ENCODE results near the gene USP38.
"Not testable (repeated sequence)": the region's sequence is repeated elsewhere in the genome, so short reads cannot be mapped to it uniquely, and the experiment has no call there.

Gene USP38, protein sequence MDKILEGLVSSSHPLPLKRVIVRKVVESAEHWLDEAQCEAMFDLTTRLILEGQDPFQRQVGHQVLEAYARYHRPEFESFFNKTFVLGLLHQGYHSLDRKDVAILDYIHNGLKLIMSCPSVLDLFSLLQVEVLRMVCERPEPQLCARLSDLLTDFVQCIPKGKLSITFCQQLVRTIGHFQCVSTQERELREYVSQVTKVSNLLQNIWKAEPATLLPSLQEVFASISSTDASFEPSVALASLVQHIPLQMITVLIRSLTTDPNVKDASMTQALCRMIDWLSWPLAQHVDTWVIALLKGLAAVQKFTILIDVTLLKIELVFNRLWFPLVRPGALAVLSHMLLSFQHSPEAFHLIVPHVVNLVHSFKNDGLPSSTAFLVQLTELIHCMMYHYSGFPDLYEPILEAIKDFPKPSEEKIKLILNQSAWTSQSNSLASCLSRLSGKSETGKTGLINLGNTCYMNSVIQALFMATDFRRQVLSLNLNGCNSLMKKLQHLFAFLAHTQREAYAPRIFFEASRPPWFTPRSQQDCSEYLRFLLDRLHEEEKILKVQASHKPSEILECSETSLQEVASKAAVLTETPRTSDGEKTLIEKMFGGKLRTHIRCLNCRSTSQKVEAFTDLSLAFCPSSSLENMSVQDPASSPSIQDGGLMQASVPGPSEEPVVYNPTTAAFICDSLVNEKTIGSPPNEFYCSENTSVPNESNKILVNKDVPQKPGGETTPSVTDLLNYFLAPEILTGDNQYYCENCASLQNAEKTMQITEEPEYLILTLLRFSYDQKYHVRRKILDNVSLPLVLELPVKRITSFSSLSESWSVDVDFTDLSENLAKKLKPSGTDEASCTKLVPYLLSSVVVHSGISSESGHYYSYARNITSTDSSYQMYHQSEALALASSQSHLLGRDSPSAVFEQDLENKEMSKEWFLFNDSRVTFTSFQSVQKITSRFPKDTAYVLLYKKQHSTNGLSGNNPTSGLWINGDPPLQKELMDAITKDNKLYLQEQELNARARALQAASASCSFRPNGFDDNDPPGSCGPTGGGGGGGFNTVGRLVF

DNA sequence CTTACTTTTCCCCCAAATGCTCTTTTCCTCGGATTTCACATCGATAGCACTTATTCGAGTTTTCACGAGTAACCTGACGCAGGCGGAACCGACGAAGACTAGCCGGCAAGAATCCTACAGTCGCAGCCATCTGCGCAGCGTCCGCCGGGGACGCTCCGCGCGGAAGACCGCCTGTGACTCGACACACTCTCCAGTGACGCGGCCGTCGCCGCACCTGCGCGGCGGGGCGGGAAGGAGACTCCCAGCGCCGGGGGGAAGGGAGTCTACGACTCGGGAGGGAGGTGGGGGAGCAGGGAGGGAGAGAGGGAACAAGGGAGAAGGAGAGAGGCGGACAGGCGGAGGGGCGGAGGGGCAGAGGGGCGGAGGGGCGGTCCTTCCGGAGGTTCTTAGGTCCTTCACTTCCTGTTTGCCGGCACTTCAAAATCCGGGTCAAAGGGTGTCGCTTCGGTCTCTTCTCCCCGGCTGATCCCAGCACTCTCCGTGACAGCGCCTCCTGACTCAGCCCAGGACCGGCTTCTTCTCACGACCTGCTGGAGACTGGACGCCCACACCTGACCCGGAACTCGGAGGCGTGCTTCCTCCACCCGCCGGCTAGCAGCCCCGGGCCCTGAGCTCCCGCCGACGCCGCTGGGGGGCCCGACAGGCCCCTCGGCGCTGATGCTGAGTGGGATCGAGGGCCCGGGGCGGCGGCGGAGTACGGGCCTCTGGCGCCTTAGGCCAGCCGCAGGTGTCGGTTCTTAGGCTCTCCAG is at the start of gene USP38:
USP38 (plus strand) TSS at position 415 of the 750 bp plus-strand sequence. CDS start 534 bp downstream, outside the sequence.
- no peaks in the 10 kb centered on the region for H3K9me3 Mint-ChIP-seq (ENCODE audit: low read depth)
- peak within 1 kb of the TSS; percentile 94 for H3K4me3 Mint-ChIP-seq
- peak within 1 kb of the TSS; percentile 99 for H3K27ac Mint-ChIP-seq
- H3K4me1 Mint-ChIP-seq (ENCODE audit: low read depth) = peaks cover 59% of the 10 kb centered on the region
- H3K27me3 Mint-ChIP-seq = no peaks in the 10 kb centered on the region
- peaks cover 15% of the 10 kb centered on the region for H3K36me3 Mint-ChIP-seq

DNA sequence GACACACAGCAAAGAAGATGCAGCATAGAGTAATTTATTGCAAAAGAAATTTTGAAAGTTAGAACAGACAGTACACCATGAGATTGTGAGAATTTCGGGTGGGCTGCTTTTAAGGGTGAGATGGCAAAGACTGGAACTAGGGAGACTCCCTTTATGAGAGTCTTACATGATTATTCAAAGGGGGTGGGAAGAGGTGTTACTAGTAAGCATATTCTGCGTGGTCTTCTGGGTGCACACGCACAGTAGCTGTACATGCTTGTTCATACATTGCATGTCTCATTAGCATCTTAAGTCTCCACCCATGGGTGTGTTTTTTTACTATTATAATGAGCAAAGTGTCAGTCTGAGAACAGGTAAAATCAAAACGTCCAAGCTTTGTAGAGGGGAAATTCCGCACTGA is 49.4 kb upstream of the USP38 start:
- Mint-ChIP-seq H3K27ac (no peak overlapping the region), H3K27me3 (peaks cover 2% of the 10 kb centered on the region), H3K4me1 (ENCODE audit: low read depth) (no peaks in the 10 kb centered on the region), H3K36me3 (peaks cover 2% of the 10 kb centered on the region), H3K4me3 (no peak overlapping the region), H3K9me3 (ENCODE audit: low read depth) (no peaks in the 10 kb centered on the region)

DNA sequence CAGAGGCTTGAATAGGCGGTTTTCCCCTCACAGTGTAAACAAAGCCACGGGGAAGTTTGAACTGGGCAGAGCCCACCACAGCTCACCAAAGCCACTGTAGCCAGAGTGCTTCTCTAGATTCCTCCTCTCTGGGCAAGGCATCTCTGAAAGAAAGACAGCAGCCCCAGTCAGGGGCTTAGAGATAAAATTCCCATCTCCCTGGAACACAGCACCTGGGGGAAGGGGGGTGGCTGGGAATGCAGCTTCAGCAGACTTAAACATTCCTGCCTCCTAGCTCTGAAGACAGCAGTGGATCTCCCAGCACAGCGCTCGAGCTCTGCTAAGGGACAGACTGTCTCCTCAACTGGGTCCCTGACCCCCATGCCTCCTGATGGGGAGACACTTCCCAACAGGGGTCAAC is 44.0 kb upstream of the USP38 start:
- no peaks in the 10 kb centered on the region for H3K4me1 Mint-ChIP-seq (ENCODE audit: low read depth)
- H3K4me3 Mint-ChIP-seq = no peak overlapping the region
- no peak overlapping the region for H3K27ac Mint-ChIP-seq
- H3K36me3 Mint-ChIP-seq = peaks cover 7% of the 10 kb centered on the region
- H3K27me3 Mint-ChIP-seq = peaks cover 2% of the 10 kb centered on the region
- H3K9me3 Mint-ChIP-seq (ENCODE audit: low read depth) = peaks cover 14% of the 10 kb centered on the region

DNA sequence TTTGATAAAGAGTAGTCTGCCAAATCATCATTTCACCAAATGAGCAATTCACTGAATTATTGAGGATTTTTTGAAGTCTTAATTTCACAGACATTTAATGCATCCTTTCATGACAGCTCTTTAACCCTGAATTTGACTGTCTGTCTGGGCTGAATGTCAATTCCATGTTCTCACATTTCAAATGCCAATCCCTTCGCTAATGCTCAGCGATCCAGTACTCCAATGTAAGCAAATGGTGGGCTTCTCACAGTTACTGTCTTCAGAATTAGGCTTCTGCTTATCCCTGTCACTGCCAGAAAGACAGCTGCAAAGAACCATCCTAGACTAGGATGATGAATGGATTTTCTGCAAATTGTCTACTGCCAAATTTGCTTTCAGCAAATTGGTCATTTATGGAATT is 36.2 kb upstream of the USP38 start:
- Mint-ChIP-seq H3K9me3 (ENCODE audit: low read depth) (peaks cover 23% of the 10 kb centered on the region), H3K27ac (no peak overlapping the region), H3K4me1 (ENCODE audit: low read depth) (no peaks in the 10 kb centered on the region)

DNA sequence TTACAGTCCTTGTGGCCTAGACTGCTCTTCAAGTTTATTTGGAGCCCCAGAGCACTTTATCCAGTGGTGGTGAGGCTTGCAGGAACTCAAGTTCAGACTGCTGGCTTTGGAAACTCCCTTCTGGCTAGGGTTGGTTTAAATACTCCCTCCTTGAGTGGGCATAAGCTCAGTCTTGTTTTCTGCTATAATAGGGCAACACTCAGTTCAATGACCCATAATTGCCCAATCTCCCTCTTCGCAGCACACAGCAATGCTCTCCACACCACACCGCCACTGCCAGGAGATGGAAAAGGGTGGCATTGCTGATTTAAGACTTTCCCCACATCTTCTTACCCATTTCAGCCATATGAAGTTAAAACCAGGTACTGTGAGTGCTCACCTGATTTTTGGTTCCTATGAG is 27.9 kb upstream of the USP38 start:
- Mint-ChIP-seq H3K27ac (no peak overlapping the region), H3K9me3 (ENCODE audit: low read depth) (peaks cover 32% of the 10 kb centered on the region), H3K4me1 (ENCODE audit: low read depth) (no peaks in the 10 kb centered on the region), H3K4me3 (no peak overlapping the region), H3K27me3 (no peaks in the 10 kb centered on the region), H3K36me3 (peaks cover 25% of the 10 kb centered on the region)

More for the DNA sequence above, 36.2 kb upstream of the USP38 start:
- Mint-ChIP-seq H3K36me3 (peaks cover 8% of the 10 kb centered on the region), H3K4me3 (no peak overlapping the region), H3K27me3 (peaks cover 2% of the 10 kb centered on the region)

DNA sequence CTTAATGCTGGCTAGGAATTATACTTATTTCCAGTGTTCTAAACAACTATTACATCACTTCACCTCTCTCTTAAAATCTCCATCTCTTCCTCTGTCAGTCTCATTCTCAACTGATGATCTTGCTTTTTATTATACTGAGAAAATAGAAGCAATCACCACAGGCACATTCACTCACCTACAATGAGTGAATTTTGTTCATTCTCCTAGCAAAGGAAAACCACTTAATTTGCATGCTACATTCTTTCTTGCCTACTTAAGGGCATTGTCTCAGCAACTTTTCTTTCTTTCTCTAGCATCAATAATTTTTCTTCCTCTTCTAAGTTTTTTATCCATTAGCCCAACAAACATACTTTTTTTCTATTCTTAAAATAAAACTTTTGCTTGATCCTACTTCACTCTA is 21.1 kb upstream of the USP38 start:
- Mint-ChIP-seq H3K27me3 (no peaks in the 10 kb centered on the region), H3K27ac (no peak overlapping the region), H3K36me3 (peaks cover 16% of the 10 kb centered on the region), H3K4me3 (no peak overlapping the region), H3K4me1 (ENCODE audit: low read depth) (no peaks in the 10 kb centered on the region), H3K9me3 (ENCODE audit: low read depth) (peaks cover 12% of the 10 kb centered on the region)

DNA sequence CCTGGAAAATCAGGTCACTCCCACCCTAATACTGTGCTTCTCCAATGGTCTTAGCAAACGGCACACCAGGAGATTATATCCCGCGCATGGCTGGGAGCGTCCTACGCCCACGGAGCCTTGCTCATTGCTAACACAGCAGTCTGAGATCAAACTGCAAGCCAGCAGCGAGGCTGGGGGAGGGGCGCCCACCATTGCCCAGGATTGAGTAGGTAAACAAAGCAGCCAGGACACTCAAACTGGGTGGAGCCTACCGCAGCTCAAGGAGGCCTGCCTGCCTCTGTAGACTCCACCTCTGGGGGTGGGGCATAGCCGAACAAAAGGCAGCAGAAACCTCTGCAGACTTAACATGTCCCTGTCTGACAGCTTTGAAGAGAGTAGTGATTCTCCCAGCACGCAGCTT is 18.0 kb upstream of the USP38 start:
- not testable (repeated sequence) for H3K4me1 Mint-ChIP-seq (ENCODE audit: low read depth); H3K27ac Mint-ChIP-seq; H3K9me3 Mint-ChIP-seq (ENCODE audit: low read depth); H3K27me3 Mint-ChIP-seq; H3K4me3 Mint-ChIP-seq
- peaks cover 11% of the 10 kb centered on the region for H3K36me3 Mint-ChIP-seq

DNA sequence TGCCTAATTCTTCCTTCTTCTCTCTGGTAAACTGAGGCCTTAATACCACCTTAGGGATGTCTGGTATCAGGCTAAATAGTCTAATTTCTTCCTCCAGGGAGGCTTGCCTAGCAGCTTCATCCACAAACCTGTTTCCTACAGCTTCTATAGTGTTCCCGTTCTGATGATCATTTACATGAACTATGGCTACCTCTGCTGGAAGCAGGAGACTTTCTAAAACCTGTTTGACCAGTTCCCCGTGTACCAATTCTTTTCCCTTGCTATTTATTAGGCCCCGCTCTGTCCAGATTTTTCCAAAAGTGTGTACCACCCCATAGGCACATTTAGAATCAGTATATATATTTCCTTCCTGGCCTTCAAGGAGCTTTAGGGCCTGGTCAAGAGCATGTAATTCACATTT is 5.8 kb upstream of the USP38 start:
- no peaks in the 10 kb centered on the region for H3K27me3 Mint-ChIP-seq
- no peak overlapping the region for H3K27ac Mint-ChIP-seq
- H3K36me3 Mint-ChIP-seq = peaks cover 16% of the 10 kb centered on the region
- no peak overlapping the region for H3K4me3 Mint-ChIP-seq
- peaks cover 5% of the 10 kb centered on the region for H3K9me3 Mint-ChIP-seq (ENCODE audit: low read depth)
- H3K4me1 Mint-ChIP-seq (ENCODE audit: low read depth) = peaks cover 26% of the 10 kb centered on the region

DNA sequence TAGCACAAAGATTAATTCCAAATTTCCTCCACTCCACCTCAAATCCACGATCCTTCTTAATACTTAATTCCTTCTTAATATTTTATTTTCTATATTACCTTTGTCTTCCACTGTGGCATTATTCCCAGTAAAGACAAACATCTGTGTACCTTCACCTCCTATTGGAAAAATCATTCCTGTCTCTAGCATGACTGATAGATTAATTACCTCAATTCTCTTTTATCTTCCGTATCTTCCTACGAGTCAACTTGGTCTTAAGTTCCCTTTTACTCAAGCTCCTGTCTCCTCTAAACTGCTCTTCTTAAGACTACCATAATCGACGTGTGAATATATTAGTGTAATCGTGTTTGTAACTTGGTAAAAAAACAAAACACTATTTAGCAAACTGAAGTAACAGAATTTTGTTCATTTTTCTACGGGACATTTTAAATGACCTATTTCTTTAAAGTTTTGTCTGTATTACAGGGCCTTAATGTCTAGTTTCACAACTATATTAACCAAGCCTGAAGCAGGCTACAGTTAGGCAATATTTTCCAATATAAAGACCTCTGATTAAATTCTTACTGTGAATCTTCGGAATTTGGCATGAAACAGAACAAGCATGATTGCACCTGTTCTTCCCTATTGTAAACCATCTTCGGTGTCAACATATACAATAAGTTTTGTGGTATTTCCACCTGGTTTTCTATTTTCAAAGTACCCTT is 1.1 kb upstream of the USP38 start:
- no peaks in the 10 kb centered on the region for H3K9me3 Mint-ChIP-seq (ENCODE audit: low read depth)
- peak overlapping the region; percentile 99 for H3K27ac Mint-ChIP-seq
- peak overlapping the region; percentile 94 for H3K4me3 Mint-ChIP-seq
- H3K36me3 Mint-ChIP-seq = peaks cover 10% of the 10 kb centered on the region
- H3K27me3 Mint-ChIP-seq = no peaks in the 10 kb centered on the region
- peaks cover 49% of the 10 kb centered on the region for H3K4me1 Mint-ChIP-seq (ENCODE audit: low read depth)

DNA sequence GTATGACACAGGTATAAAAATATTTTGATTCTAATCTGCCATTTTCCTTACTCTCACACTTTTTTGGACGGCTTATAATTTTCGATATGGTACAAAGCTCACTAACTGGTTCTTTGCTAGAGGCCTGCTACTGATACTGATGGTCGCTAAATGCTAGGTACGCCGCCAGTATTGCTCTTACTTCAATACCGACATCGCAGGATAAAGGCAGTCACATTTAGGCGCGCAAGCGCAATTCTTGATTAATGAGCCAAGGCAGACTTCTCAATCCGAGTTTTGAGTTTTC is 557 bp upstream of the USP38 start:
- peaks cover 54% of the 10 kb centered on the region for H3K4me1 Mint-ChIP-seq (ENCODE audit: low read depth)
- peak overlapping the region; percentile 99 for H3K27ac Mint-ChIP-seq
- no peaks in the 10 kb centered on the region for H3K27me3 Mint-ChIP-seq
- no peaks in the 10 kb centered on the region for H3K9me3 Mint-ChIP-seq (ENCODE audit: low read depth)
- H3K36me3 Mint-ChIP-seq = peaks cover 10% of the 10 kb centered on the region
- H3K4me3 Mint-ChIP-seq = peak overlapping the region; percentile 94

DNA sequence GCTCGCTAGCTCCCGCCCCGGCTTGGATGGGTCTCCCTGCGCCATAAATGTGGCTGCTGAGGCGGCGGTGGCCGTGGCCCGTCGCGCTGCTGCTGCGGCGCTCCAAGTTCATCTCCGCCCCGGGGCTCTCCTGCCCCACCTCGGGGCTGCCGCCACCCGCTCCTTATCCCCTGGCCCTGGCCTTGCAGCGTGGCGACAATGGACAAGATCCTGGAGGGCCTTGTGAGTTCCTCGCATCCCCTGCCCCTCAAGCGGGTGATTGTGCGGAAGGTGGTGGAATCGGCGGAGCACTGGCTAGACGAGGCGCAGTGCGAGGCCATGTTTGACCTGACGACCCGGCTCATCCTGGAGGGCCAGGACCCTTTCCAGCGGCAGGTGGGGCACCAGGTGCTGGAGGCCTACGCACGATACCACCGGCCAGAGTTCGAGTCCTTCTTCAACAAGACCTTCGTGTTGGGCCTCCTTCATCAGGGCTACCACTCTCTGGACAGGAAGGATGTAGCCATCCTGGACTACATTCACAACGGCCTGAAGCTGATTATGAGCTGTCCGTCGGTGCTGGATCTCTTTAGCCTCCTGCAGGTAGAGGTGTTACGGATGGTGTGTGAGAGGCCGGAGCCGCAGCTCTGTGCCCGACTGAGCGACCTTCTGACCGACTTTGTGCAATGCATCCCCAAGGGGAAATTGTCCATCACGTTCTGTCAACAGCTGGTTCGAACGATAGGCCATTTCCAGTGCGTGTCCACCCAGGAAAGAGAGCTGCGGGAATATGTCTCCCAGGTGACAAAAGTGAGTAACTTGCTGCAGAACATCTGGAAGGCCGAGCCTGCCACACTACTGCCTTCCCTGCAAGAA is 763 bp downstream of the USP38 start:
- peak overlapping the region; percentile 95 for H3K27ac Mint-ChIP-seq
- peaks cover 67% of the 10 kb centered on the region for H3K4me1 Mint-ChIP-seq (ENCODE audit: low read depth)
- H3K9me3 Mint-ChIP-seq (ENCODE audit: low read depth) = no peaks in the 10 kb centered on the region
- no peaks in the 10 kb centered on the region for H3K27me3 Mint-ChIP-seq
- peaks cover 20% of the 10 kb centered on the region for H3K36me3 Mint-ChIP-seq
- peak overlapping the region; percentile 94 for H3K4me3 Mint-ChIP-seq

DNA sequence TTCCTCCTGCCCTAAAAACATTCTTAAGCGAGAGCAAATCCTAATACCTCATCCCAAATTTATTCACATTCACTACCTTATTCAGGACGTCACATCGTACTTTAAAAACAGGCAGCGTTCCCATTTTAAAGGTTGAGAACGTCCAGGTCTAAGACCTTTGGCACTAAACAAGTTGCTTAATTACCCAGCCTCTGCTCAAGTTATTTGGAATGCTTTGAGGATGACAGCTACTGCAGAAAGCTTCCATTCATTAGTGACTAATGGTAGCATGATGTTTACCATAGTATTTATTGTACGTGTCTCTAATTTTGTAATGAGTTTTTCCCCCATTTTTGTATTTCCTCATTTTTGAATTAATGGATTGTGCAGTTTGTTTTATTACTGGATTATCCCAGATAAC is 1.5 kb downstream of the USP38 start:
- Mint-ChIP-seq H3K9me3 (ENCODE audit: low read depth) (no peaks in the 10 kb centered on the region), H3K27me3 (no peaks in the 10 kb centered on the region), H3K4me3 (peak overlapping the region; percentile 94), H3K4me1 (ENCODE audit: low read depth) (peaks cover 70% of the 10 kb centered on the region), H3K36me3 (peaks cover 17% of the 10 kb centered on the region), H3K27ac (peak overlapping the region; percentile 95)

DNA sequence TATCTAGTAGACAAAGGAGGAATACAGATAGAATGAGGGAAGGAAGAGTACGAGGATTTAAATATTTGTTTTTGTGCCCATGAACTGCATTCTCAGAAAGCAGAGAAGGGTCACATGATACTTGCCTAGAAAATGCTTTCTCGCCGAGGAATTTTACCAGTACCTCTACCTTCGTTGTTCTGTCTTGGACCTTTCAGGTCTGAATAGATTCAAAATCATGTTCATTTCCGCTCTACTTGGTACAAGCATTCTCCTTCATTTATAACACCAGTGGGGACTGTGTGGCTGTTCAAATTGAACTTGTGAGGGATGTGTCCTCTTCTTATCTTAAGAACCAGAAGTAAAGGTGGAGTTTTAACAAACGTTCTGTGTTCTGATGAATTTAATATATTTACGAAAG is 1.9 kb downstream of the USP38 start:
- H3K9me3 Mint-ChIP-seq (ENCODE audit: low read depth) = no peaks in the 10 kb centered on the region
- H3K4me3 Mint-ChIP-seq = peak overlapping the region; percentile 94
- peaks cover 16% of the 10 kb centered on the region for H3K36me3 Mint-ChIP-seq
- peak overlapping the region; percentile 95 for H3K27ac Mint-ChIP-seq
- H3K4me1 Mint-ChIP-seq (ENCODE audit: low read depth) = peaks cover 70% of the 10 kb centered on the region
- no peaks in the 10 kb centered on the region for H3K27me3 Mint-ChIP-seq
